Epithelial cell of esophagus (primary cell): ENCODE results near the gene SCN8A.
A peak's percentile ranks its signal among the peaks of the same experiment; 100 is the strongest.

Source experiments
- DNase-seq: peaks from one replicate; pipeline ENCODE4 v3.0.0; 2010; ENCODE audit warnings: low read depth
- H3K4me3 ChIP-seq: 2 replicates; pipeline ENCODE4 v1.5.1; 2011; ENCODE audit warnings: mild to moderate bottlenecking, low read length, control low read depth
- CTCF ChIP-seq: IDR thresholded peaks from 2 replicates; pipeline ENCODE4 v1.5.1; 2011; ENCODE audit warnings: low read depth, mild to moderate bottlenecking, low read length, control low read depth, inconsistent platforms; ENCODE audit not compliant: insufficient read depth; ENCODE audit errors: missing control alignments

The SCN8A gene

GRCh38 chr12:51763743-51764142 is 172.7 kb downstream of the SCN8A start:
- no peak overlapping the region for H3K4me3 ChIP-seq
- TF ChIP-seq CTCF = no peak
- DNase-seq = no peak

GRCh38 chr12:51766067-51766676 is 175.1 kb downstream of the SCN8A start:
- TF ChIP-seq CTCF = no peak
- no peak for DNase-seq
- no peak overlapping the region for H3K4me3 ChIP-seq

- peak; percentile 8 for DNase-seq
Observed at GRCh38 chr12:51771008-51771407, 180.0 kb downstream of the SCN8A start.

GRCh38 chr12:51773145-51773869 is 182.3 kb downstream of the SCN8A start:
- TF ChIP-seq CTCF = no peak
- DNase-seq = peak; percentile 74
- no peak overlapping the region for H3K4me3 ChIP-seq

More at GRCh38 chr12:51771008-51771407, 180.0 kb downstream of the SCN8A start:
- no peak overlapping the region for H3K4me3 ChIP-seq
- no peak for TF ChIP-seq CTCF

- H3K4me3 ChIP-seq = no peak overlapping the region
- no peak for TF ChIP-seq CTCF
- no peak for DNase-seq
Observed at GRCh38 chr12:51774933-51775332, 183.9 kb downstream of the SCN8A start.

- no peak overlapping the region for H3K4me3 ChIP-seq
- no peak for DNase-seq
- no peak for TF ChIP-seq CTCF
Observed at GRCh38 chr12:51777457-51777856, 186.4 kb downstream of the SCN8A start.
